Heart right ventricle (tissue), 16 donors: ENCODE results near the gene GNB1L. TPM values are rescaled to one million over a fixed set of nuclear protein-coding genes. Genes with fewer than 3 reads are reported as not detected.

Experiments used
- ATAC-seq, 8 donors: fragments of 200-7000 bp; cut with Tn5 transposase; one replicate each; pipeline ENCODE4 v1.9.1; 2020; ENCODE audit warnings: mild to moderate bottlenecking in 8 of 8, moderate library complexity in 8 of 8, moderate number of reproducible peaks in 1 of 8
- DNase-seq, 2 donors: peaks; one replicate each; pipeline ENCODE4 v3.0.0-alpha.2; 2020
- H3K27ac ChIP-seq, 10 donors: fragments of 200-600 bp; sonication (generic) in 2 of 10; one replicate each; pipeline versions ENCODE4 v1.5.0 to v1.8.0; 2020 to 2022; ENCODE audit warnings: mild to moderate bottlenecking in 3 of 10
- H3K27me3 ChIP-seq, 7 donors: fragments of 200-600 bp; one replicate each; pipeline ENCODE4 v1.8.0; 2021 to 2022; ENCODE audit warnings: mild to moderate bottlenecking in 2 of 7
- H3K36me3 ChIP-seq, 9 donors: fragments of 200-600 bp; sonication (generic) in 1 of 9; one replicate each; pipeline versions ENCODE4 v1.5.0 to v1.8.0; 2020 to 2022; ENCODE audit warnings: mild to moderate bottlenecking in 2 of 9
- H3K4me1 ChIP-seq, 9 donors: fragments of 200-600 bp; sonication (generic) in 1 of 9; one replicate each; pipeline versions ENCODE4 v1.5.0 to v1.8.0; 2020 to 2022; ENCODE audit warnings: mild to moderate bottlenecking in 4 of 9
- H3K4me3 ChIP-seq, 10 donors: fragments of 200-600 bp; sonication (generic) in 2 of 10; one replicate each; pipeline versions ENCODE4 v1.5.0 to v1.8.0; 2020 to 2022; ENCODE audit warnings: mild to moderate bottlenecking in 7 of 10, moderate library complexity in 2 of 10
- H3K9me3 ChIP-seq, 11 donors: fragments of 200-600 bp in 10 of 11; sonication (generic) in 2 of 11; one replicate each; pipeline versions ENCODE4 v1.5.0 to v1.8.0; 2013 to 2022; ENCODE audit warnings: mild to moderate bottlenecking in 2 of 11, control low read depth in 1 of 11, moderate library complexity in 1 of 11
- CTCF ChIP-seq, 9 donors: fragments of 200-600 bp; sonication (generic) in 2 of 9; IDR thresholded peaks; one replicate each; pipeline versions ENCODE4 v1.5.0 to v1.8.0; 2021 to 2022; ENCODE audit warnings: antibody characterized with exemption in 9 of 9, mild to moderate bottlenecking in 5 of 9, moderate library complexity in 1 of 9
- WGBS, 2 donors: extraction: QIAGEN DNeasy Blood & Tissue Kit; methylation state at CpG; one replicate each; pipeline ENCODE4 v1.1.7; 2013; ENCODE audit warnings: inconsistent platforms in 1 of 2; 5-methylcytosine and 5-hydroxymethylcytosine counted together
- intact Hi-C, 10 donors: fragments of 100-400 bp; cut with DNase I; formaldehyde crosslinking; loops; one replicate each; pipeline versions ENCODE4 v1.11.1 to v1.14.2; 2022
- polyA plus RNA-seq, 2 donors: library from polyadenylated mRNA; stranded (reverse); fragments of 200-250 nt; gene quantifications; one replicate each; pipeline ENCODE4 v1.2.3, GENCODE V29; 2013
- total RNA-seq, 10 donors: library from RNA; stranded (reverse); fragmentation: NEBNext Ultra II Directional in 3 of 10; extraction: Animal tissue kit (Norgen Biotek cat#: 25700) in 3 of 10; gene quantifications; one replicate each; pipeline versions ENCODE4 v1.2.1 to v1.2.4, GENCODE V29; 2021 to 2023
- donor health status: Arrhythmogenic right ventricular cardiomyopathy.
- donor health status: ischemic (EF 13 %, LVEDD 7.1; RV severe dilation, severe dysfunction).
- donor health status: healthy with polysubstance abuse.
- donor health status: DM: no; HTN: yes; CAD: no.
- donor health status: DM: no; HTN: no; CAD: no.
- donor health status: ischemic (EF 25% LVEDD 6.9; RV normal size, moderate dysfunction).
- donor health status: ischemic (EF 25% LVEDD 5.7; RV mildly dilated, moderate dysfunction).
- donor health status: healthy.
- donor health status: DM: yes; HTN: yes; CAD: no.
- donor health status: Ischemic cardiomyopathy.
- donor health status: ischemic (EF 35%, LVEDD 5.7; RV mildly dilated, moderate dysfunction).
- donor health status: nonischemic (EF 11% LVEDD 7.7; RV severe dilation, severe dysfunction).
- donor health status: DM: yes; HTN: yes; CAD: no.
- donor health status: PGD.
- donor health status: ischemic (EF 29% LVEDD 5.4; RV normal size, mild dysfunction).
- donor health status: nonischemic (EF 23%, LVEDD 6.1; RV moderate dilation, normal function).

The GNB1L gene
- total and polyA plus RNA-seq, 12 donors, result 0.76 to 9.3 (median 1.9) TPM

- 75 to 79% methylated on average over 19 of the region's 19 CpGs for WGBS, 2 donors
- TF ChIP-seq CTCF (IDR thresholded peaks at IDR 0.05), result no peak
- Histone ChIP-seq H3K27me3 (no peaks in the 10 kb centered on the region), H3K4me3 (no peak overlapping the region), H3K4me1 (peaks cover 2 to 15% (median 10%) of the 10 kb centered on the region in 9 donors), H3K9me3 (no peaks in the 10 kb centered on the region), H3K27ac (no peak overlapping the region), H3K36me3 (peaks cover 0 to under 1% (median 0%) of the 10 kb centered on the region in 9 donors)
- ATAC-seq (no peak), DNase-seq (no peak)
- intact Hi-C loops, result loop anchor here in 1 of 10 donors (5.0 kb wide), 1 partner anchor 39 kb away; no protein-coding TSS in a partner anchor
Measured at GRCh38 chr22:19871023-19871844, 16.6 kb upstream of the GNB1L start.

GRCh38 chr22:19870153-19871022 is 15.7 kb upstream of the GNB1L start:
- ATAC-seq (peak in 5 of 8 donors; percentile 11 to 61 (median 54)), DNase-seq (peak in 1 of 2 donors; percentile 28)

GRCh38 chr22:19869497-19870152 is 15.0 kb upstream of the GNB1L start:
- Histone ChIP-seq H3K27ac (no peak overlapping the region), H3K36me3 (no peaks in the 10 kb centered on the region), H3K27me3 (no peaks in the 10 kb centered on the region), H3K9me3 (no peaks in the 10 kb centered on the region), H3K4me3 (no peak overlapping the region), H3K4me1 (peaks cover under 1 to 11% (median 6%) of the 10 kb centered on the region in 9 donors)
- no peak for TF ChIP-seq CTCF (IDR thresholded peaks at IDR 0.05)
- ATAC-seq, result no peak
- DNase-seq, result no peak
- intact Hi-C loops, result loop anchor here in 2 of 10 donors (5.0 kb wide), 2 partner anchors 37 to 38 kb away; no protein-coding TSS in a partner anchor
- 97% methylated on average over 12 of the region's 12 CpGs for WGBS, 2 donors

More at GRCh38 chr22:19870153-19871022, 15.7 kb upstream of the GNB1L start:
- Histone ChIP-seq H3K36me3 (no peaks in the 10 kb centered on the region), H3K27me3 (no peaks in the 10 kb centered on the region), H3K9me3 (no peaks in the 10 kb centered on the region), H3K4me1 (peaks cover 2 to 15% (median 10%) of the 10 kb centered on the region in 9 donors), H3K4me3 (no peak overlapping the region), H3K27ac (no peak overlapping the region)
- TF ChIP-seq CTCF (IDR thresholded peaks at IDR 0.05), result no peak
- 78 to 81% methylated on average over 30 of the region's 30 CpGs for WGBS, 2 donors
- intact Hi-C loops, result loop anchor here in 1 of 10 donors (5.0 kb wide), 1 partner anchor 38 kb away; no protein-coding TSS in a partner anchor
